ENCODE measurements around the gene ATF6.

ATF6 gene

GRCh38 chr1:161970633-161971032 is 204.5 kb downstream of the ATF6 start:
- Histone ChIP-seq H3K4me1 (ENCODE audit: control insufficient read depth, low read length) (no peaks in the 10 kb centered on the region), H3K9me3 (ENCODE audit: control insufficient read depth, insufficient read depth, low read length) (no peaks in the 10 kb centered on the region), H3K36me3 (ENCODE audit: control insufficient read depth, low read length) (no peaks in the 10 kb centered on the region), H3F3A (ENCODE audit: control insufficient read depth, insufficient read depth) (no peaks in the 10 kb centered on the region), H3K9me2 (replicated peaks; ENCODE audit: control insufficient read depth, low read length) (no peaks in the 10 kb centered on the region), H3K79me2 (ENCODE audit: control insufficient read depth, low read length) (no peaks in the 10 kb centered on the region), H3K27me3 (ENCODE audit: control insufficient read depth, low read length) (no peaks in the 10 kb centered on the region), H3K27ac (ENCODE audit: low read depth, low read length) (no peak overlapping the region), H3K4me2 (ENCODE audit: low read length) (no peak overlapping the region), H3K4me3 (ENCODE audit: low read length) (no peak overlapping the region), H4K20me1 (ENCODE audit: control insufficient read depth, insufficient read depth, low read depth, low read length) (no peaks in the 10 kb centered on the region)
- TF ChIP-seq EZH2phosphoT487 (IDR thresholded peaks at IDR 0.05; ENCODE audit: borderline replicate concordance, low read length) (no peak), CTCF (IDR thresholded peaks at IDR 0.05; ENCODE audit: low read depth, low read length, poor library complexity, severe bottlenecking) (no peak)

GRCh38 chr1:161972828-161973227 is 206.7 kb downstream of the ATF6 start:
- no peaks in the 10 kb centered on the region for H4K20me1 ChIP-seq (ENCODE audit: control insufficient read depth, insufficient read depth, low read depth, low read length)
- H3K4me1 ChIP-seq (ENCODE audit: control insufficient read depth, low read length) = no peaks in the 10 kb centered on the region
- H3K9me2 ChIP-seq (replicated peaks; ENCODE audit: control insufficient read depth, low read length) = no peaks in the 10 kb centered on the region
- TF ChIP-seq CTCF (IDR thresholded peaks at IDR 0.05; ENCODE audit: low read depth, low read length, poor library complexity, severe bottlenecking) (no peak), EZH2phosphoT487 (IDR thresholded peaks at IDR 0.05; ENCODE audit: borderline replicate concordance, low read length) (no peak)
- H3K4me2 ChIP-seq (ENCODE audit: low read length) = no peak overlapping the region
- no peaks in the 10 kb centered on the region for H3K27me3 ChIP-seq (ENCODE audit: control insufficient read depth, low read length)
- no peaks in the 10 kb centered on the region for H3K36me3 ChIP-seq (ENCODE audit: control insufficient read depth, low read length)
- H3K27ac ChIP-seq (ENCODE audit: low read depth, low read length) = no peak overlapping the region
- H3F3A ChIP-seq (ENCODE audit: control insufficient read depth, insufficient read depth) = no peaks in the 10 kb centered on the region
- no peaks in the 10 kb centered on the region for H3K9me3 ChIP-seq (ENCODE audit: control insufficient read depth, insufficient read depth, low read length)
- no peaks in the 10 kb centered on the region for H3K79me2 ChIP-seq (ENCODE audit: control insufficient read depth, low read length)
- H3K4me3 ChIP-seq (ENCODE audit: low read length) = no peak overlapping the region

- Histone ChIP-seq H3K4me1 (ENCODE audit: control insufficient read depth, low read length) (no peaks in the 10 kb centered on the region), H3K9me3 (ENCODE audit: control insufficient read depth, insufficient read depth, low read length) (no peaks in the 10 kb centered on the region), H3K27ac (ENCODE audit: low read depth, low read length) (no peak overlapping the region), H3K4me3 (ENCODE audit: low read length) (no peak overlapping the region), H3K36me3 (ENCODE audit: control insufficient read depth, low read length) (no peaks in the 10 kb centered on the region), H3K9me2 (replicated peaks; ENCODE audit: control insufficient read depth, low read length) (no peaks in the 10 kb centered on the region), H3K27me3 (ENCODE audit: control insufficient read depth, low read length) (no peaks in the 10 kb centered on the region), H4K20me1 (ENCODE audit: control insufficient read depth, insufficient read depth, low read depth, low read length) (no peaks in the 10 kb centered on the region), H3K79me2 (ENCODE audit: control insufficient read depth, low read length) (no peaks in the 10 kb centered on the region), H3K4me2 (ENCODE audit: low read length) (no peak overlapping the region), H3F3A (ENCODE audit: control insufficient read depth, insufficient read depth) (no peaks in the 10 kb centered on the region)
- TF ChIP-seq EZH2phosphoT487 (IDR thresholded peaks at IDR 0.05; ENCODE audit: borderline replicate concordance, low read length) (no peak), CTCF (IDR thresholded peaks at IDR 0.05; ENCODE audit: low read depth, low read length, poor library complexity, severe bottlenecking) (no peak)
These were observed 208.1 kb downstream of the ATF6 start for GRCh38 chr1:161973924-161974845.

Measured in DOHH2 (cell line).